22Rv1 (cell line): ENCODE data around the gene SERPING1.

Experiments used
- H3K27ac ChIP-seq: fragments of 450-650 bp; 2 replicates; pipeline ENCODE4 v1.5.1; 2017
- CTCF ChIP-seq: fragments of 450-650 bp; IDR thresholded peaks from 2 replicates; pipeline ENCODE4 v1.5.1; 2017; ENCODE audit warnings: mild to moderate bottlenecking
- ZFX ChIP-seq: fragments of 450-650 bp; IDR thresholded peaks from 2 replicates; pipeline ENCODE4 v1.6.1; 2017; ENCODE audit warnings: antibody characterized with exemption, borderline replicate concordance

SERPING1 gene

GRCh38 chr11:57597461-57597915, at the start of gene SERPING1:
Gene SERPING1, plus strand, starts transcription at chr11:57597685. Its CDS starts 586 bp downstream, at chr11:57598271.
- H3K27ac ChIP-seq: no peak within 1 kb of the TSS
- TF ChIP-seq CTCF (no peak), ZFX (no peak)

GRCh38 chr11:57547854-57548377, 49.6 kb upstream of the SERPING1 start:
- no peak overlapping the region for H3K27ac ChIP-seq
- TF ChIP-seq ZFX (no peak), CTCF (no peak)

- TF ChIP-seq ZFX: no peak
- TF ChIP-seq CTCF: no peak
- no peak overlapping the region for H3K27ac ChIP-seq
Measured at GRCh38 chr11:57549983-57550382, 47.5 kb upstream of the SERPING1 start.

GRCh38 chr11:57551941-57552340, 45.5 kb upstream of the SERPING1 start:
- TF ChIP-seq ZFX: no peak
- no peak for TF ChIP-seq CTCF
- no peak overlapping the region for H3K27ac ChIP-seq

- H3K27ac ChIP-seq: no peak overlapping the region
- TF ChIP-seq ZFX (no peak), CTCF (no peak)
Measured at GRCh38 chr11:57552479-57552878, 45.0 kb upstream of the SERPING1 start.

- TF ChIP-seq CTCF (no peak), ZFX (no peak)
- H3K27ac ChIP-seq: no peak overlapping the region
Measured at GRCh38 chr11:57555393-57555792, 42.1 kb upstream of the SERPING1 start.

- no peak for TF ChIP-seq ZFX
Measured at GRCh38 chr11:57556041-57556440, 41.4 kb upstream of the SERPING1 start.

GRCh38 chr11:57560146-57560545, 37.3 kb upstream of the SERPING1 start:
- H3K27ac ChIP-seq: no peak overlapping the region
- TF ChIP-seq ZFX (no peak), CTCF (no peak)

More at GRCh38 chr11:57556041-57556440, 41.4 kb upstream of the SERPING1 start:
- H3K27ac ChIP-seq: no peak overlapping the region
